HG02970 (cell line): ENCODE data around the gene SLC35F4.

ENCODE experiments used
- ATAC-seq: cut with Tn5 transposase; IDR thresholded peaks from one replicate; pipeline ENCODE4 v1.9.1; 2021; ENCODE audit warnings: mild to moderate bottlenecking, moderate library complexity, moderate number of reproducible peaks; ENCODE audit not compliant: unreplicated experiment, low FRiP score

SLC35F4 gene

GRCh38 chr14:57652769-57653168, 213.1 kb downstream of the SLC35F4 start:
- ATAC-seq = no peak

- no peak for ATAC-seq
Measured at GRCh38 chr14:57641776-57642175, 224.1 kb downstream of the SLC35F4 start.

GRCh38 chr14:57640036-57640435, 225.9 kb downstream of the SLC35F4 start:
- no peak for ATAC-seq

- no peak for ATAC-seq
Measured at GRCh38 chr14:57637901-57638300, 228.0 kb downstream of the SLC35F4 start.

GRCh38 chr14:57634335-57634734, 231.6 kb downstream of the SLC35F4 start:
- ATAC-seq = no peak

GRCh38 chr14:57632649-57633048, 233.2 kb downstream of the SLC35F4 start:
- ATAC-seq = no peak

- ATAC-seq = no peak
Measured at GRCh38 chr14:57617510-57617909, 248.4 kb downstream of the SLC35F4 start.

- ATAC-seq = no peak
Measured at GRCh38 chr14:57612946-57613345, 252.9 kb downstream of the SLC35F4 start.

GRCh38 chr14:57611555-57612075, 254.3 kb downstream of the SLC35F4 start:
- no peak for ATAC-seq

GRCh38 chr14:57610631-57611030, 255.3 kb downstream of the SLC35F4 start:
- no peak for ATAC-seq

- ATAC-seq = no peak
Measured at GRCh38 chr14:57609192-57610075, 256.5 kb downstream of the SLC35F4 start.

GRCh38 chr14:57607086-57607485, 258.8 kb downstream of the SLC35F4 start:
- ATAC-seq = no peak

GRCh38 chr14:57583396-57583795, 282.5 kb downstream of the SLC35F4 start:
- no peak for ATAC-seq

GRCh38 chr14:57582746-57583145, 283.1 kb downstream of the SLC35F4 start:
- ATAC-seq = no peak

GRCh38 chr14:57578801-57579200, 287.1 kb downstream of the SLC35F4 start:
- ATAC-seq = no peak

GRCh38 chr14:57576498-57576897, 289.4 kb downstream of the SLC35F4 start:
- no peak for ATAC-seq

- no peak for ATAC-seq
Measured at GRCh38 chr14:57575482-57575881, 290.4 kb downstream of the SLC35F4 start.

- ATAC-seq = no peak
Measured at GRCh38 chr14:57574617-57575288, 291.1 kb downstream of the SLC35F4 start.

- ATAC-seq = no peak
Measured at GRCh38 chr14:57573173-57573572, 292.7 kb downstream of the SLC35F4 start.

GRCh38 chr14:57568554-57568953, 297.3 kb downstream of the SLC35F4 start:
- no peak for ATAC-seq

GRCh38 chr14:57567220-57567619, 298.7 kb downstream of the SLC35F4 start:
- ATAC-seq = no peak
